ENCODE data around the gene DACH2. TPM values are rescaled to one million over a fixed set of nuclear protein-coding genes. Genes with fewer than 3 reads are reported as not detected.

The DACH2 gene
- total RNA-seq, 2 donors from 2014 or later: not detected

DNA sequence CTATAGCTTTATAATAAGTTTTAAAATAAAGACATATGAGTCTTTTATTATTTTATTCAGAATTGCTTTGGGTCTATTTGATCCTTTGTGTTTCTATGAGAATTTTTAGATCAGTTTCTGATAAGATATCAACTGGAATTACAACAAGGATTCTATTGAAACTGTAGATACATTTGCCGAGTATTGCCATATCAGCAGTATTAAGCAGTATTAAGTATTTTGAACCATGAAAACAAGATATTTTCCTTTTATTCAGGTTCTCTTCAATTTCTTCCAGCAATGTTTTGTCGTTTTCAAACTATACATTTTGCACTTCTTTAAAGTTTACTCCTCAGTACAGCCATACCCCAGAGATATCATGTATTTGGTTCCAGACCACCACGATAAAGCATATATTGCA is 598.8 kb downstream of the DACH2 start:
- H3K36me3 ChIP-seq: no peaks in the 10 kb centered on the region
- DNase-seq (ENCODE audit: low spot score) (no peak), ATAC-seq (ENCODE audit: insufficient number of reproducible peaks, low FRiP score, low read depth) (no peak)
- no peaks in the 10 kb centered on the region for H3K9me3 ChIP-seq
- no peaks in the 10 kb centered on the region for H3K4me1 ChIP-seq (ENCODE audit: control insufficient read depth in 1 of 2, low read depth in 2 of 2)
- H3K4me3 ChIP-seq: no peak overlapping the region
- no peak overlapping the region for H3K27ac ChIP-seq
- H3K27me3 ChIP-seq (replicated peaks; ENCODE audit: insufficient read depth): no peaks in the 10 kb centered on the region
- TF ChIP-seq, protein P1, sequence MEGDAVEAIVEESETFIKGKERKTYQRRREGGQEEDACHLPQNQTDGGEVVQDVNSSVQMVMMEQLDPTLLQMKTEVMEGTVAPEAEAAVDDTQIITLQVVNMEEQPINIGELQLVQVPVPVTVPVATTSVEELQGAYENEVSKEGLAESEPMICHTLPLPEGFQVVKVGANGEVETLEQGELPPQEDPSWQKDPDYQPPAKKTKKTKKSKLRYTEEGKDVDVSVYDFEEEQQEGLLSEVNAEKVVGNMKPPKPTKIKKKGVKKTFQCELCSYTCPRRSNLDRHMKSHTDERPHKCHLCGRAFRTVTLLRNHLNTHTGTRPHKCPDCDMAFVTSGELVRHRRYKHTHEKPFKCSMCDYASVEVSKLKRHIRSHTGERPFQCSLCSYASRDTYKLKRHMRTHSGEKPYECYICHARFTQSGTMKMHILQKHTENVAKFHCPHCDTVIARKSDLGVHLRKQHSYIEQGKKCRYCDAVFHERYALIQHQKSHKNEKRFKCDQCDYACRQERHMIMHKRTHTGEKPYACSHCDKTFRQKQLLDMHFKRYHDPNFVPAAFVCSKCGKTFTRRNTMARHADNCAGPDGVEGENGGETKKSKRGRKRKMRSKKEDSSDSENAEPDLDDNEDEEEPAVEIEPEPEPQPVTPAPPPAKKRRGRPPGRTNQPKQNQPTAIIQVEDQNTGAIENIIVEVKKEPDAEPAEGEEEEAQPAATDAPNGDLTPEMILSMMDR (IDR thresholded peaks at IDR 0.05): no peak

DNA sequence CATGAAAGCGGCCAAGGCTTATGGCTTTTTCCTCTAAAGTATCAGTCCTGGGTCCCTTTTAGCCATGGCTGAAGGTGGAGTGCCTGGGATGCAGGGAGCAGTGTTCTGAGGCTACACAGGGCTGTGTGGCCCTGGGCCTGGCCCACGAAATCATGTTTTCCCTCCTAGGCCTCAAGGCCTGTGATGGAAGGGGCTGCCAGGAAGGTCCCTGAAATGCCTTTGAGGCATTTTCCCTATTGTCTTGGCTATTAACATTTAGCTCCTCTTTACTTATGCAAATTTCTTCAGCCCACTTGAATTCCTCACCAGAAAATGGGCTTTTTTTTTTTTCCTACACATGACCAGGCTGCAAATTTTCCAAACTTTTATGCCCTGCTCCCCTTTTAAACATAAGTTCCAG is 657.0 kb downstream of the DACH2 start:
- no peaks in the 10 kb centered on the region for H3K36me3 ChIP-seq
- ATAC-seq (ENCODE audit: insufficient number of reproducible peaks, low FRiP score, low read depth): no peak
- H3K4me1 ChIP-seq (ENCODE audit: control insufficient read depth in 1 of 2, low read depth in 2 of 2): no peaks in the 10 kb centered on the region
- TF ChIP-seq, protein P1 (IDR thresholded peaks at IDR 0.05): no peak
- no peaks in the 10 kb centered on the region for H3K27me3 ChIP-seq (replicated peaks; ENCODE audit: insufficient read depth)
- no peak for DNase-seq (ENCODE audit: low spot score)
- no peaks in the 10 kb centered on the region for H3K9me3 ChIP-seq
- no peak overlapping the region for H3K27ac ChIP-seq
- H3K4me3 ChIP-seq: no peak overlapping the region

DNA sequence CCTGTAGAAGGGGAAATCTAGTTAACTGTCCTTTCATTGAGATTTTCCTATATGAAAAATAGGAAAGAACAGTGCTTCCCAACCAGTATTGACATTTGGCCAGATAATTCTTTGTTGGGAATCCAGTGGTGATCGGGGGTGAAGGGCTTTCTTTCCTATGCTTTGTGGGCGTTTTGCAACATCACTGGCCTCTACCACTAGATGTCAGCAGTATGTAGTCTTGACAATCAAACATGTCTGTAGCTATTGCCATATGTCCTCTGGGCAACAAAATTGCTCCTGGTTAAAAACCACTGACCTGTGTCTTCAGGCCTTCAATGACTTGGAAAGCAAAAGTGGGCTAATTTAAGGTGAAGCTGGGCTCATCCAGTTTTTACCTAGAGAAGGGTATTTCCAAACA is 658.5 kb downstream of the DACH2 start:
- no peak for ATAC-seq (ENCODE audit: insufficient number of reproducible peaks, low FRiP score, low read depth)
- no peaks in the 10 kb centered on the region for H3K9me3 ChIP-seq
- H3K4me3 ChIP-seq: no peak overlapping the region
- H3K27ac ChIP-seq: no peak overlapping the region
- no peaks in the 10 kb centered on the region for H3K36me3 ChIP-seq
- TF ChIP-seq, protein P1 (IDR thresholded peaks at IDR 0.05): no peak
- no peaks in the 10 kb centered on the region for H3K27me3 ChIP-seq (replicated peaks; ENCODE audit: insufficient read depth)
- no peak for DNase-seq (ENCODE audit: low spot score)
- H3K4me1 ChIP-seq (ENCODE audit: control insufficient read depth in 1 of 2, low read depth in 2 of 2): no peaks in the 10 kb centered on the region

DNA sequence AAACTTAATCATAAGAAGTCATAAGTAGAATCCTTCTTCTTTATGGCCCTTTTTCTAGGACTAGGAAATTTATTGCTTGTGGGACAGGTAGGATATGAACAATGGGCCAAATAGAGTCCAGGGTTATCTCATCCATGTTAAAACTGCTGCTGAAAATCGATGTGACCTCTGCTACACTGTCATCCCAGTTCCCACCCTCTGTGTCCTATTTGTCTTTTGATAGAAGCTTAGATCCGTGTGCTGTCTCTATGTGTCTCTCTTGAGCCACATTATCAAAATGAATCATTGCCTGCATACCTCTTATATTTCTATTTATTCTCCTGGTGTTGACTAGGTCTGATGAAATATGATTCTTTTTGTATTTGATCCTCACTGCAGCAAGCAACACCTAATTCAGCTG is 661.4 kb downstream of the DACH2 start:
- no peak overlapping the region for H3K27ac ChIP-seq
- DNase-seq (ENCODE audit: low spot score) (no peak), ATAC-seq (ENCODE audit: insufficient number of reproducible peaks, low FRiP score, low read depth) (no peak)
- H3K4me3 ChIP-seq: no peak overlapping the region
- H3K4me1 ChIP-seq (ENCODE audit: control insufficient read depth in 1 of 2, low read depth in 2 of 2): no peaks in the 10 kb centered on the region
- no peaks in the 10 kb centered on the region for H3K27me3 ChIP-seq (replicated peaks; ENCODE audit: insufficient read depth)
- no peaks in the 10 kb centered on the region for H3K36me3 ChIP-seq
- TF ChIP-seq, protein P1 (IDR thresholded peaks at IDR 0.05): no peak
- no peaks in the 10 kb centered on the region for H3K9me3 ChIP-seq

DNA sequence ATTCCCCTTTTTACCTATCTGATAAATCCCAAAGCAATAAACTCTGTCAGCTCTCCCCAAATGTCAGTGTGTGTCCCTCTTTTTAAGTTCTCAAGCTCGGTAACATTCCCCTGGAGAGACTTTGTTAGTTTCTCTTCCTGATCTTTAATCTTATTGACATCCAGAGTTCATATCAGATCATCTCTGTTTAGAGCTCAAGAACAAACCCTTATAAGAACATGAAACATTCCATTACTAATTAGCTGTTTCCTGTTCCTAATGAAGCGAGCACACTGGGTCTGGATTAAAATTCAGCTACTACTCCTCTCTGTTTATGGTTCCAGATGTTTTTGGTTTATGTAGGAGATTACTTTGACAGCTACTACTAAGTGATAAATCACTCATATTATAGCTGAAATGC is 681.5 kb downstream of the DACH2 start:
- ATAC-seq (ENCODE audit: insufficient number of reproducible peaks, low FRiP score, low read depth) (no peak), DNase-seq (ENCODE audit: low spot score) (no peak)
- Histone ChIP-seq H3K36me3 (no peaks in the 10 kb centered on the region), H3K4me1 (ENCODE audit: control insufficient read depth in 1 of 2, low read depth in 2 of 2) (no peaks in the 10 kb centered on the region), H3K4me3 (no peak overlapping the region), H3K9me3 (no peaks in the 10 kb centered on the region), H3K27ac (no peak overlapping the region), H3K27me3 (replicated peaks; ENCODE audit: insufficient read depth) (no peaks in the 10 kb centered on the region)
- TF ChIP-seq, protein P1 (IDR thresholded peaks at IDR 0.05): no peak
